GM18519 (cell line): ENCODE results near the gene NRROS.
"Not testable (repeated sequence)": the region's sequence is repeated elsewhere in the genome, so short reads cannot be mapped to it uniquely, and the experiment has no call there.

Experiments used
- ATAC-seq: cut with Tn5 transposase; IDR thresholded peaks from one replicate; pipeline ENCODE4 v1.9.1; 2021; ENCODE audit warnings: mild to moderate bottlenecking, moderate library complexity; ENCODE audit not compliant: unreplicated experiment, low FRiP score

The NRROS gene

GRCh38 chr3:196639483-196640296 is at the start of gene NRROS:
Gene NRROS, plus strand, starts transcription at chr3:196639694. Its CDS starts 14,846 bp downstream, at chr3:196654540.
- ATAC-seq: no peak

GRCh38 chr3:196590279-196590678 is 49.2 kb upstream of the NRROS start:
- no peak for ATAC-seq

GRCh38 chr3:196596355-196596754 is 43.1 kb upstream of the NRROS start:
- no peak for ATAC-seq

GRCh38 chr3:196597971-196598733 is 41.3 kb upstream of the NRROS start:
- not testable (repeated sequence) for ATAC-seq

GRCh38 chr3:196599734-196600128 is 39.8 kb upstream of the NRROS start:
- ATAC-seq: no peak

GRCh38 chr3:196600359-196600758 is 39.1 kb upstream of the NRROS start:
- ATAC-seq: no peak

GRCh38 chr3:196602673-196603072 is 36.8 kb upstream of the NRROS start:
- no peak for ATAC-seq

- ATAC-seq: no peak
These were observed 35.8 kb upstream of the NRROS start for GRCh38 chr3:196603683-196604082.

- ATAC-seq: no peak
These were observed 34.9 kb upstream of the NRROS start for GRCh38 chr3:196604548-196604947.

- ATAC-seq: no peak
These were observed 30.8 kb upstream of the NRROS start for GRCh38 chr3:196608693-196609092.

GRCh38 chr3:196609343-196609775 is 30.1 kb upstream of the NRROS start:
- peak; percentile 62 for ATAC-seq

GRCh38 chr3:196609805-196610515 is 29.5 kb upstream of the NRROS start:
- ATAC-seq: no peak

GRCh38 chr3:196611761-196612483 is 27.6 kb upstream of the NRROS start:
- ATAC-seq: no peak

- ATAC-seq: not testable (repeated sequence)
These were observed 24.3 kb upstream of the NRROS start for GRCh38 chr3:196615234-196615633.

- no peak for ATAC-seq
These were observed 22.2 kb upstream of the NRROS start for GRCh38 chr3:196617256-196617655.

- ATAC-seq: no peak
These were observed 20.3 kb upstream of the NRROS start for GRCh38 chr3:196619223-196619622.

- ATAC-seq: not testable (repeated sequence)
These were observed 19.9 kb upstream of the NRROS start for GRCh38 chr3:196619627-196620026.

GRCh38 chr3:196620161-196620604 is 19.3 kb upstream of the NRROS start:
- no peak for ATAC-seq

- no peak for ATAC-seq
These were observed 18.8 kb upstream of the NRROS start for GRCh38 chr3:196620684-196621083.

GRCh38 chr3:196621611-196622010 is 17.9 kb upstream of the NRROS start:
- no peak for ATAC-seq
